ENCODE measurements around the gene ATXN7L1.
"Not testable (repeated sequence)": the region's sequence is repeated elsewhere in the genome, so short reads cannot be mapped to it uniquely, and the experiment has no call there.

ATXN7L1 gene

GRCh38 chr7:105800442-105800841 is 76.0 kb downstream of the ATXN7L1 start:
- DNase-seq: no peak

GRCh38 chr7:105799677-105800076 is 76.7 kb downstream of the ATXN7L1 start:
- DNase-seq: no peak

GRCh38 chr7:105799006-105799405 is 77.4 kb downstream of the ATXN7L1 start:
- DNase-seq: no peak

GRCh38 chr7:105797652-105798051 is 78.7 kb downstream of the ATXN7L1 start:
- no peak for DNase-seq

GRCh38 chr7:105796365-105796764 is 80.0 kb downstream of the ATXN7L1 start:
- no peak for DNase-seq

GRCh38 chr7:105794741-105795729 is 81.4 kb downstream of the ATXN7L1 start:
- DNase-seq: no peak

- DNase-seq: no peak
Observed at GRCh38 chr7:105792488-105793370, 83.7 kb downstream of the ATXN7L1 start.

GRCh38 chr7:105791926-105792325 is 84.5 kb downstream of the ATXN7L1 start:
- no peak for DNase-seq

- no peak for DNase-seq
Observed at GRCh38 chr7:105790996-105791395, 85.4 kb downstream of the ATXN7L1 start.

GRCh38 chr7:105790452-105790851 is 85.9 kb downstream of the ATXN7L1 start:
- DNase-seq: not testable (repeated sequence)

- no peak for DNase-seq
Observed at GRCh38 chr7:105788816-105789349, 87.5 kb downstream of the ATXN7L1 start.

- no peak for DNase-seq
Observed at GRCh38 chr7:105788356-105788755, 88.0 kb downstream of the ATXN7L1 start.

GRCh38 chr7:105787793-105788192 is 88.6 kb downstream of the ATXN7L1 start:
- DNase-seq: no peak

GRCh38 chr7:105786520-105787470 is 89.6 kb downstream of the ATXN7L1 start:
- DNase-seq: no peak

GRCh38 chr7:105782391-105783042 is 93.9 kb downstream of the ATXN7L1 start:
- DNase-seq: no peak

GRCh38 chr7:105779856-105780780 is 96.3 kb downstream of the ATXN7L1 start:
- no peak for DNase-seq

- DNase-seq: no peak
Observed at GRCh38 chr7:105778956-105779355, 97.4 kb downstream of the ATXN7L1 start.

GRCh38 chr7:105776986-105777910 is 99.2 kb downstream of the ATXN7L1 start:
- DNase-seq: no peak
